H1 (cell line): ENCODE data around the gene ANXA2. TPM values are rescaled to one million over a fixed set of nuclear protein-coding genes. Genes with fewer than 3 reads are reported as not detected.

Experiments used
- EP300 ChIP-seq, 2 experiments: IDR thresholded peaks; 1 replicate in 1 of 2; 2 replicates in 1 of 2; pipeline ENCODE4 v1.6.1; 2011 to 2012; ENCODE audit warnings: low read depth in 2 of 2, low read length in 2 of 2, mild to moderate bottlenecking in 2 of 2, borderline replicate concordance in 1 of 2, inconsistent platforms in 1 of 2, moderate library complexity in 1 of 2
- POLR2A ChIP-seq, 2 experiments: IDR thresholded peaks; 1 replicate in 1 of 2; 2 replicates in 1 of 2; pipeline ENCODE4 v1.6.1; 2011; ENCODE audit warnings: low read depth in 2 of 2, low read length in 2 of 2, mild to moderate bottlenecking in 2 of 2; ENCODE audit errors: control extremely low read depth in 1 of 2
- SAP30 ChIP-seq: fragments of 300-600 bp; sonication (generic); IDR thresholded peaks from 2 replicates; pipeline ENCODE4 v1.7.1; 2012; ENCODE audit warnings: low read length, moderate library complexity, mild to moderate bottlenecking, inconsistent platforms; ENCODE audit not compliant: insufficient read depth, insufficient replicate concordance
- polyA plus RNA-seq, 7 experiments: library from polyadenylated mRNA; depleted of rRNA in 3 of 7; stranded (reverse) in 5 of 7; unstranded in 2 of 7; fragments of >200 nt in 5 of 7; fragments of 200-250 nt in 2 of 7; gene quantifications; 1 replicate in 5 of 7; 2 replicates in 1 of 7; 4 replicates in 1 of 7; pipeline versions ENCODE4 v1.2.1 to v1.2.3, GENCODE V29; 2011 to 2013; ENCODE audit warnings: missing spikeins in 2 of 7, mixed read lengths in 2 of 7
- total RNA-seq: library from RNA; stranded (reverse); fragmentation: NEBNext Ultra II Directional; extraction: Animal tissue kit (Norgen Biotek cat#: 25700); gene quantifications from 2 replicates; pipeline ENCODE4 v1.2.1, GENCODE V29; 2021

The ANXA2 gene
- total and polyA plus RNA-seq, 2 of the 8 experiments (the other 6 are each of a cell fraction or from before 2014, with no cell fraction given) = 178 to 217 TPM

DNA sequence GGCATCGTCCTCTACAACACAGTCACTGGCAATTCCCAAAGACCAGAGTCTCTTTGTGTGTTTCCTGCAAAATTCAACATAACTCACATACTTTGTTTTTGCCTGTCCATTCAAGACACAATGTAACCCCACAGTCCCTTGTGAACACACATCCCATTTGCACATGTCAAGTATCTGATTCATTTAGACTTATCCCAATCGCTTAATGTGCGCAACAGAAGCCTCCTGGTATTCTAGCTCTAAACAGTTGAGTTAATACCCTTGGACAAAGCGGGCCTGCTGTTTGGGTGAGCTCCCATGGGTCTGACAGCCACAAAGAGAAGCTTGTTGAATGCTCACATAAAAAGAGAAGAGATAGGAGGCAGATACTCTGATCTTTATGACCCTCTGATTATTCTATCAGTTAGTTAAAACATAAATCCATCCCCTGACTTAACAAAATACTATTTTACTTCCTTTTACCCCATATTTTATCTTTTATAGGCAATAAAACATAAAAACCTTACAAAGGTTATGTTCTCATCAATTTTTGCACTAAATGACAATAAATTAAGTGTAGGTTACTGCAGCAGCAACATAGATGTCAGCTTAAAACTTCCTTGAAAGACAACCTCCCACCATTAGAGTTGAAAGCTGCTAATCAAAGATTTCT is 79.4 kb downstream of the ANXA2 start (continued):
- no peak for TF ChIP-seq EP300 (IDR thresholded peaks at IDR 0.05; ENCODE audit: borderline replicate concordance in 1 of 2, low read depth in 2 of 2, low read length in 2 of 2)
- TF ChIP-seq POLR2A (IDR thresholded peaks at IDR 0.05; ENCODE audit: control extremely low read depth in 1 of 2, low read depth in 2 of 2, low read length in 2 of 2) = no peak
- TF ChIP-seq SAP30 = no peak
